ENCODE data around the gene MAEA.

The MAEA gene

GRCh38 chr4:1355378-1355777 lies 65.7 kb downstream of the MAEA start:
- DNase-seq: no peak

- DNase-seq: no peak
Measured at GRCh38 chr4:1356181-1356998, 66.7 kb downstream of the MAEA start.

- DNase-seq: no peak
Measured at GRCh38 chr4:1357356-1358248, 67.9 kb downstream of the MAEA start.

GRCh38 chr4:1358421-1359143 lies 68.9 kb downstream of the MAEA start:
- DNase-seq: no peak

GRCh38 chr4:1359144-1359501 lies 69.4 kb downstream of the MAEA start:
- no peak for DNase-seq

- DNase-seq: no peak
Measured at GRCh38 chr4:1359976-1360375, 70.3 kb downstream of the MAEA start.

- DNase-seq: no peak
Measured at GRCh38 chr4:1360423-1361283, 71.0 kb downstream of the MAEA start.

- no peak for DNase-seq
Measured at GRCh38 chr4:1361431-1361830, 71.7 kb downstream of the MAEA start.

- DNase-seq: no peak
Measured at GRCh38 chr4:1362046-1362445, 72.4 kb downstream of the MAEA start.

- no peak for DNase-seq
Measured at GRCh38 chr4:1362521-1362920, 72.8 kb downstream of the MAEA start.

GRCh38 chr4:1363513-1363912 lies 73.8 kb downstream of the MAEA start:
- DNase-seq: no peak

GRCh38 chr4:1364217-1364616 lies 74.5 kb downstream of the MAEA start:
- DNase-seq: no peak

GRCh38 chr4:1364748-1365147 lies 75.1 kb downstream of the MAEA start:
- no peak for DNase-seq

- DNase-seq: no peak
Measured at GRCh38 chr4:1365271-1366178, 75.8 kb downstream of the MAEA start.

GRCh38 chr4:1366371-1367229 lies 76.9 kb downstream of the MAEA start:
- DNase-seq: no peak

- no peak for DNase-seq
Measured at GRCh38 chr4:1367230-1367935, 77.7 kb downstream of the MAEA start.

- no peak for DNase-seq
Measured at GRCh38 chr4:1367936-1368289, 78.2 kb downstream of the MAEA start.

GRCh38 chr4:1368421-1369090 lies 78.9 kb downstream of the MAEA start:
- DNase-seq: no peak

- DNase-seq: no peak
Measured at GRCh38 chr4:1369091-1369450, 79.4 kb downstream of the MAEA start.
